ENCODE measurements around the gene TIAL1. TPM values are rescaled to one million over a fixed set of nuclear protein-coding genes. Genes with fewer than 3 reads are reported as not detected.

TIAL1 gene
- total RNA-seq, 4 donors from 2014 or later = 43.1 to 61.7 (median 51.1) TPM

DNA sequence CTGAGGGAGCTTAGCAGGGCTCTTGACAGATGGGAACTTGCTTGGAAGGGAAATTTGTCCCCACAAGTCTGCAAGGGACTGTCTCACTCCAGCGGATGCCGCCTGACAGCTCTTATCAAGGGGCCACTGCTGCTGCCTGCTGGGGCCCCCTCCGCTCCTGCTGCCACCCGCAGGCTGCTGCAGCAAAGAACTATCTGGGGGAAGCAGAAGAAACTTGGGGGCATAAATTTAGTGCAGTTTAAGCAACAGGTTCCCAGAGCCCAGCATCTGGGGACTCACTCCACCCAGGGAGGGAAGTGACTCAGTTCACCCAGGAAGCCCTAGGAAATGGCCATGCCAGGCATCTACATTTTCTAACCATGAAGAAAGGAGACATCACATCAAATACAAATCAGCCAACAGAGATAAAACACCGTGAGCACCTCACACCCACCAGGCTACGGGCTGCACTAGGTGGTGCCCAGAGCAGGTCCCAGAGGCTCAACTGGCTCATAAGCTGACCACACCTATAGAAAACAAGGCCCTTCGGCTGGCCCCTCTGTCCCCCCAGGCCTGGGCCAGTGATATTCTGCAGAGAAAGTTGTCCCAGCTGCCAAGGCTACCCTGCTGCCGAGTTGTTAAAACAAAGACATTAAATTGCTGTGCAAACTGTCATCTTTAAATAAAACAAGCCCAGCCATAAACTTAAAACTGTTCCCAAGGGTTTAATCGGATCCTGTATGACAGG is 58.0 kb downstream of the TIAL1 start:
- intact Hi-C loops (cut with DNase I; ENCODE audit: low total_unique reads) = no loop called here
- DNase-seq (ENCODE audit: low spot score in 2 of 2) = no peak
- no peak overlapping the region for H3K4me3 ChIP-seq (ENCODE audit: low read depth, poor library complexity, severe bottlenecking)
- 62 to 63% methylated on average over 9 of the region's 9 CpGs for WGBS, 2 donors
- TF ChIP-seq POLR2A (IDR thresholded peaks at IDR 0.05) (no peak), CTCF (IDR thresholded peaks at IDR 0.05) (no peak)

GRCh38 chr10:119537953-119538630 is 58.7 kb downstream of the TIAL1 start:
- TF ChIP-seq CTCF (IDR thresholded peaks at IDR 0.05) (no peak), POLR2A (IDR thresholded peaks at IDR 0.05) (no peak)
- intact Hi-C loops (cut with DNase I; ENCODE audit: low total_unique reads) = no loop called here
- H3K4me3 ChIP-seq (ENCODE audit: low read depth, poor library complexity, severe bottlenecking) = no peak overlapping the region
- DNase-seq (ENCODE audit: low spot score in 2 of 2) = no peak
- 86 to 87% methylated on average over 5 of the region's 5 CpGs for WGBS, 2 donors

- DNase-seq (ENCODE audit: low spot score in 2 of 2) = no peak
- intact Hi-C loops (cut with DNase I; ENCODE audit: low total_unique reads) = no loop called here
- WGBS, 2 donors = 79 to 89% methylated on average over 9 of the region's 9 CpGs
- H3K4me3 ChIP-seq (ENCODE audit: low read depth, poor library complexity, severe bottlenecking) = no peak overlapping the region
- no peak for TF ChIP-seq POLR2A (IDR thresholded peaks at IDR 0.05)
- no peak for TF ChIP-seq CTCF (IDR thresholded peaks at IDR 0.05)
Measured at GRCh38 chr10:119536508-119537025, 60.2 kb downstream of the TIAL1 start.

- 77 to 85% methylated on average over 11 of the region's 11 CpGs for WGBS, 2 donors
- intact Hi-C loops (cut with DNase I; ENCODE audit: low total_unique reads) = no loop called here
- TF ChIP-seq POLR2A (IDR thresholded peaks at IDR 0.05) (no peak), CTCF (IDR thresholded peaks at IDR 0.05) (no peak)
- H3K4me3 ChIP-seq (ENCODE audit: low read depth, poor library complexity, severe bottlenecking) = no peak overlapping the region
- DNase-seq (ENCODE audit: low spot score in 2 of 2) = no peak
Measured at GRCh38 chr10:119535837-119536507, 60.8 kb downstream of the TIAL1 start.

GRCh38 chr10:119535305-119535704 is 61.5 kb downstream of the TIAL1 start:
- no peak for DNase-seq (ENCODE audit: low spot score in 2 of 2)
- 73 to 75% methylated on average over 3 of the region's 3 CpGs for WGBS, 2 donors
- TF ChIP-seq CTCF (IDR thresholded peaks at IDR 0.05) (no peak), POLR2A (IDR thresholded peaks at IDR 0.05) (no peak)
- no peak overlapping the region for H3K4me3 ChIP-seq (ENCODE audit: low read depth, poor library complexity, severe bottlenecking)
- intact Hi-C loops (cut with DNase I; ENCODE audit: low total_unique reads) = no loop called here
